Measurements from ENCODE around the gene MYO5A. TPM values are rescaled to one million over a fixed set of nuclear protein-coding genes. Genes with fewer than 3 reads are reported as not detected.

The MYO5A gene
- total and polyA plus RNA-seq, 3 donors from 2014 or later, result 11.7 to 35.5 (median 24.3) TPM

- no peaks in the 10 kb centered on the region for H3K9me3 ChIP-seq
- DNase-seq, result no peak
- H3K4me3 ChIP-seq, result no peak overlapping the region
- WGBS, 2 donors, result 95 to 97% methylated on average over 1 of the region's 1 CpG
- no peaks in the 10 kb centered on the region for H3K4me1 ChIP-seq
- no peaks in the 10 kb centered on the region for H3K27me3 ChIP-seq
- H3K27ac ChIP-seq, result no peak overlapping the region
- no peaks in the 10 kb centered on the region for H3K36me3 ChIP-seq (ENCODE audit: low read depth, missing control alignments)
- TF ChIP-seq POLR2A (IDR thresholded peaks at IDR 0.05), result no peak
- TF ChIP-seq, protein P1, sequence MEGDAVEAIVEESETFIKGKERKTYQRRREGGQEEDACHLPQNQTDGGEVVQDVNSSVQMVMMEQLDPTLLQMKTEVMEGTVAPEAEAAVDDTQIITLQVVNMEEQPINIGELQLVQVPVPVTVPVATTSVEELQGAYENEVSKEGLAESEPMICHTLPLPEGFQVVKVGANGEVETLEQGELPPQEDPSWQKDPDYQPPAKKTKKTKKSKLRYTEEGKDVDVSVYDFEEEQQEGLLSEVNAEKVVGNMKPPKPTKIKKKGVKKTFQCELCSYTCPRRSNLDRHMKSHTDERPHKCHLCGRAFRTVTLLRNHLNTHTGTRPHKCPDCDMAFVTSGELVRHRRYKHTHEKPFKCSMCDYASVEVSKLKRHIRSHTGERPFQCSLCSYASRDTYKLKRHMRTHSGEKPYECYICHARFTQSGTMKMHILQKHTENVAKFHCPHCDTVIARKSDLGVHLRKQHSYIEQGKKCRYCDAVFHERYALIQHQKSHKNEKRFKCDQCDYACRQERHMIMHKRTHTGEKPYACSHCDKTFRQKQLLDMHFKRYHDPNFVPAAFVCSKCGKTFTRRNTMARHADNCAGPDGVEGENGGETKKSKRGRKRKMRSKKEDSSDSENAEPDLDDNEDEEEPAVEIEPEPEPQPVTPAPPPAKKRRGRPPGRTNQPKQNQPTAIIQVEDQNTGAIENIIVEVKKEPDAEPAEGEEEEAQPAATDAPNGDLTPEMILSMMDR (IDR thresholded peaks at IDR 0.05), result no peak
- intact Hi-C loops (cut with DNase I; ENCODE audit: low total_unique reads), result no loop called here
Observed at GRCh38 chr15:52344592-52344991, 184.1 kb downstream of the MYO5A start.

- Histone ChIP-seq H3K9me3 (no peaks in the 10 kb centered on the region), H3K36me3 (ENCODE audit: low read depth, missing control alignments) (no peaks in the 10 kb centered on the region), H3K27ac (no peak overlapping the region), H3K4me1 (no peaks in the 10 kb centered on the region), H3K4me3 (no peak overlapping the region), H3K27me3 (no peaks in the 10 kb centered on the region)
- no peak for TF ChIP-seq POLR2A (IDR thresholded peaks at IDR 0.05)
- TF ChIP-seq, protein P1 (IDR thresholded peaks at IDR 0.05), result no peak
- DNase-seq, result no peak
- 86 to 90% methylated on average over 3 of the region's 3 CpGs for WGBS, 2 donors
- intact Hi-C loops (cut with DNase I; ENCODE audit: low total_unique reads), result no loop called here
Observed at GRCh38 chr15:52343831-52344230, 184.8 kb downstream of the MYO5A start.

- Histone ChIP-seq H3K4me1 (no peaks in the 10 kb centered on the region), H3K27me3 (no peaks in the 10 kb centered on the region), H3K27ac (no peak overlapping the region), H3K36me3 (ENCODE audit: low read depth, missing control alignments) (no peaks in the 10 kb centered on the region), H3K4me3 (no peak overlapping the region), H3K9me3 (no peaks in the 10 kb centered on the region)
- TF ChIP-seq, protein P1 (IDR thresholded peaks at IDR 0.05), result no peak
- no peak for TF ChIP-seq POLR2A (IDR thresholded peaks at IDR 0.05)
- DNase-seq, result no peak
- WGBS, 2 donors, result 90 to 91% methylated on average over 16 of the region's 16 CpGs
- intact Hi-C loops (cut with DNase I; ENCODE audit: low total_unique reads), result no loop called here
Observed at GRCh38 chr15:52340093-52340492, 188.6 kb downstream of the MYO5A start.

DNA sequence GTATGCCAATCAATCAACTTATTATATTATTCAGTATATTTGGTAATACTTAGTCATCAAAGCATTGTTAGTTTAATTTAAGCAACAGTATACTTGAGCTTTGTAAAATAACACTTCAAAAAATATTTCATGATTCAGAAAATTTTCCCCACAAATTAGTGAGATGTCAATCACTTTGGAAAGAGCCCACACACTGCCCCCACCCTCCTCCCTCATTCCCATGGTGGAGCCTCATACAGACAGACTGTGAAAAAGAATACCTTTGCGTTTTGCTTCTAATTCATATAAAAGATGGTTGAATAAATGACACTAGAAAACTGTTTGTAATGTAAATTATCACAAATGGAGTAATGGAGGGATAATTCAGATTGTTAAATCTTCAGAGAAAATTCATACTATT lies 189.8 kb downstream of the MYO5A start:
- 91 to 92% methylated on average over 1 of the region's 1 CpG for WGBS, 2 donors

DNA sequence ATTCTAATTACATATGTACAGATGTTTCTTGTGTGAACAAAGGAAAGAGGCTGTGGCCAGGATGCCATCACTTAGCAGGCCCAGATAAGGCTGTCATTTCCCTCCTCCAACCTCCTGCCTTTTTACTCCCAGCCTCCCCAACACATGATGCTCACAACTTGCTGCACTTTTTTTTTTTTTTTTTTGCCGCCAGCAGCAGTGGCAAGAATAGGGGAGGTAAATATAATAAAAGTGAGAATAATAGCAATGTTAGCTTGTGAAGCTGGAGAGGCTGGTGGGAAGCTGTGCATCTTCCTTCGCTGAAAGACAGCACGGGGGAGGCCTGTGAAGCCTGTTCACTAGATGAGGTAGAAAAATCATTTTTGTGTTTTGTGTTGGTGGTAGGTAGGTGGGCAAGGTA lies 190.6 kb downstream of the MYO5A start:
- TF ChIP-seq, protein P1 (IDR thresholded peaks at IDR 0.05), result no peak
- no peak for TF ChIP-seq POLR2A (IDR thresholded peaks at IDR 0.05)
- Histone ChIP-seq H3K4me3 (no peak overlapping the region), H3K9me3 (no peaks in the 10 kb centered on the region), H3K27ac (no peak overlapping the region), H3K27me3 (no peaks in the 10 kb centered on the region), H3K4me1 (no peaks in the 10 kb centered on the region), H3K36me3 (ENCODE audit: low read depth, missing control alignments) (no peaks in the 10 kb centered on the region)
- DNase-seq, result no peak
- WGBS, 2 donors, result 83 to 94% methylated on average over 3 of the region's 3 CpGs
- intact Hi-C loops (cut with DNase I; ENCODE audit: low total_unique reads), result no loop called here

More for the DNA sequence above, 189.8 kb downstream of the MYO5A start:
- no peaks in the 10 kb centered on the region for H3K4me1 ChIP-seq
- H3K4me3 ChIP-seq, result no peak overlapping the region
- TF ChIP-seq, protein P1 (IDR thresholded peaks at IDR 0.05), result no peak
- no peak for TF ChIP-seq POLR2A (IDR thresholded peaks at IDR 0.05)
- no peaks in the 10 kb centered on the region for H3K36me3 ChIP-seq (ENCODE audit: low read depth, missing control alignments)
- no peak for DNase-seq
- no peak overlapping the region for H3K27ac ChIP-seq
- intact Hi-C loops (cut with DNase I; ENCODE audit: low total_unique reads), result no loop called here
- no peaks in the 10 kb centered on the region for H3K27me3 ChIP-seq
- no peaks in the 10 kb centered on the region for H3K9me3 ChIP-seq
